LNCaP clone FGC (cell line): ENCODE data around the gene COBLL1.
A peak's percentile ranks its signal among the peaks of the same experiment; 100 is the strongest.

Experiments
- DNase-seq: peaks from one replicate; pipeline ENCODE4 v3.0.0-alpha.2; 2011; ENCODE audit warnings: low read depth
- H3K4me3 ChIP-seq: 2 replicates; pipeline ENCODE4 v1.5.1; 2011; ENCODE audit warnings: mild to moderate bottlenecking, low read depth, low read length, control low read depth
- TF ChIP-seq, protein P1 (sequence below): IDR thresholded peaks from 2 replicates; pipeline ENCODE4 v1.5.1; 2012; ENCODE audit warnings: mild to moderate bottlenecking; ENCODE audit not compliant: control insufficient read depth, insufficient read depth; ENCODE audit errors: extremely low read depth

The COBLL1 gene

DNA sequence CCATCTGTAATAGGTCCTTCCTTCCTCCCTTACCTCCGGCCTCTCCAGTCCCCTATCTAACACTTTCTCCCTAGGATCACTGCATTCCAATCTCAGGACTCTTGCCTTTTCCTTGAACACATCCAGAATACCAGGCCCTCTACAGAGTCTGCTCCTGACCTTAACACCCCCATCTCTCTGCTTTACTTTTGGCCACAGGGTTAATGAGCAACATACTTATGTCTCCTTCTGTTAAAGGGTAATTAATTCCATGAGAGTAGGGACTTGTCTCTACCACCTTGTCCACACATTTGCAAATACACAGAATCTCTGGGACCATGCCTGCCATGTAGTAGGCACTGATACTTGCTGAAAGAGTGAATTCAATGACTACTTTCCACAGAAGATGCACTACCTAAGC lies 94.9 kb downstream of the COBLL1 start:
- TF ChIP-seq, protein P1, sequence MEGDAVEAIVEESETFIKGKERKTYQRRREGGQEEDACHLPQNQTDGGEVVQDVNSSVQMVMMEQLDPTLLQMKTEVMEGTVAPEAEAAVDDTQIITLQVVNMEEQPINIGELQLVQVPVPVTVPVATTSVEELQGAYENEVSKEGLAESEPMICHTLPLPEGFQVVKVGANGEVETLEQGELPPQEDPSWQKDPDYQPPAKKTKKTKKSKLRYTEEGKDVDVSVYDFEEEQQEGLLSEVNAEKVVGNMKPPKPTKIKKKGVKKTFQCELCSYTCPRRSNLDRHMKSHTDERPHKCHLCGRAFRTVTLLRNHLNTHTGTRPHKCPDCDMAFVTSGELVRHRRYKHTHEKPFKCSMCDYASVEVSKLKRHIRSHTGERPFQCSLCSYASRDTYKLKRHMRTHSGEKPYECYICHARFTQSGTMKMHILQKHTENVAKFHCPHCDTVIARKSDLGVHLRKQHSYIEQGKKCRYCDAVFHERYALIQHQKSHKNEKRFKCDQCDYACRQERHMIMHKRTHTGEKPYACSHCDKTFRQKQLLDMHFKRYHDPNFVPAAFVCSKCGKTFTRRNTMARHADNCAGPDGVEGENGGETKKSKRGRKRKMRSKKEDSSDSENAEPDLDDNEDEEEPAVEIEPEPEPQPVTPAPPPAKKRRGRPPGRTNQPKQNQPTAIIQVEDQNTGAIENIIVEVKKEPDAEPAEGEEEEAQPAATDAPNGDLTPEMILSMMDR: no peak
- DNase-seq: no peak
- no peak overlapping the region for H3K4me3 ChIP-seq

DNA sequence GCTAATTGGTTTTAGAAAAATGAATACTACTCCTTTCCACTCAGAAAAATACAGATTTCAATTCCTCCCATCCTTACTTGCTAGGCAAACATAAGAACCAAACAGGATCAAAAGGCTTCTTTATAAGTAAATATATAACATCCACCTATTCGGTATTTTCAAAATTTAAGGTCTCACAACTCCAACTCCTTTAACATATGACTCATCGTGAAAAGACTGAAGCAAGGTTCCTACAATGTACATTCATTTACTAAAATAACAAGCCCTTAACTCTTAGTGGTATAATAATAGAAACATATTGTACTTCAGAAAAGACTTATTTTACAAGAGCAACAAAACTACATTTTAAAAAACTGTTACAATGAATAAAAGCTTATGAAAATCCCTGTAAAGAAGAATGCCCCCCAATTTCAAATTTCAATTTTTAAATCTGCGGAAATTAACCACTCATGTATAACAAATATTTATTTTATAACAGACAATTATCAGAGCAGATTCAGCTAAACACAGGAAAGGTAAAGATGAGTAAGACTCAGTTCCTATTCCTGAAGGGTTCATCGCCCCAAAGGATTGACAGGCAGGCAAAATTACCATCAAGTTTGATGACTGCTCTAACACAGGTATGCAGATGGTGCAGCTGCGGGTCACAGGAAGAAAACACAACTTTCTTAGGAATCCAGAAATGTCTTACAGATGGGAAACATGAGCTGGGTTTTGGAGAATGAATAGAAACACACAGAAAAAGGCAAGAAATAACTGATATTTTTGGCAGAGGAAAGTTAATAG lies 96.4 kb downstream of the COBLL1 start:
- TF ChIP-seq, protein P1: no peak
- H3K4me3 ChIP-seq: no peak overlapping the region
- no peak for DNase-seq

DNA sequence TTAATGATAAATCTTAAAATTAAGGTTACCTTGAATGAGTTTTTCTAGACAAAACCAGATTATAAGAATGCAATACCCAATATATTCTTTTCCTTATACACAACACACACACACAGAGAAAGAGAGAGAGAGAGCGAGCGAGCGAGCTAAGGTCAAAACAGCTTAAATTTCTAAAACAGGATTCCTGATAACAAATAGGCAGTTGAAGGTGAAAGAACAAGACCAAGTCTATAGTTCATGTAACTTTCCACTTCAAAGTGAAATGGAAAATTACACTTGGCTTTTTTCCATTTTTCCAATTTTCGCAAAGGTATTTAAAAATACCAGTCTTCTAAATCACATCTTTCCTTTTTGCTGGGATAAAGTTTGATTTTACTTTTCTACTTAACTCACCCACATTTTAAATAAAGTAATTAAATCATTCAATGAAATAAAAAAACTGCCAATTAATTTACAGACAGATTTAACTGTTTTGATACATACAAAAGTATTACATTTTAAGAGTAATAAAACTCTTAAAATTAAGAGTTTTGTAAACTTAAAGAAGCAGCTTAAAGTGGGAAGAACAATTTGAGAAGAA lies 98.8 kb downstream of the COBLL1 start:
- no peak overlapping the region for H3K4me3 ChIP-seq
- no peak for DNase-seq
- TF ChIP-seq, protein P1: no peak

DNA sequence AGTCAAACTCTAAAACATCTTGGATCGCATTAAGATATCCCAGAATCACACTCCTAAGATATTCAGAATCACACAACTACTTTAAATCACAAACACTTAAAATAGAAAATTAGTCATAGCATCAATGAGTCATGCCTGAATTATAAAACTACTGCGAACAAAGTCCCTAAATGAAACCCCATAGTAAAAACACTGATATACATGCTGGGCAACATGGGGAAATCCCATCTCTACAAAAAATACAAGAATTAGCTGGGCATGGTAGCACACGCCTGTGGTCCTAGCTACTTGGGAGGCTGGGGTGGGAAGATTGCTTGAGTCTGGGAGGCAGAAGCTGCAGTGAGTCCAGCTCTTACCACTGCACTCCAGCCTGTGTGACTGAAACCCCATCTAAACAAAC lies 101.7 kb downstream of the COBLL1 start:
- TF ChIP-seq, protein P1: no peak
- no peak overlapping the region for H3K4me3 ChIP-seq
- no peak for DNase-seq

DNA sequence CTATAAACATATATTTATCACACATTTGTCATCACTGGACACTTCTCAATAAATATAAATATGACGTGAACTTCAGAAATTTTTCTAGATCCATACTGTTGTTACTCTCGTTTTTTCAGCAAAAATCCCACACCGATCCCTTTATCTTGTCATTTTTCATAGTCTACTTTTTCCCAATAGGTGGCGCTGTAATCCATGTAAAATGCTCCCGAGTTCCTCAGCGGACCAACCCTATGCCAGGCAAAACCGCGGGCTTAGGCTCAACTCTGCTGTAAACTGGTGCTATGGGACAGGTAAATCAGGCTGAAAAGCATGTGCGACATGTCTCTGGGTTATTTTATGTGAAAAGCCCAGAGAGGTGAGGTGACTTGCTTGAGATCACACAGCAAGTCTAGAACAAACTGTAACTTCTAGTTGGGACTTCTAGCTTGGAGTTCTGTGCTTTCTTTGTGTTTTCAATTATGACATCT lies 104.0 kb downstream of the COBLL1 start:
- TF ChIP-seq, protein P1: peak; percentile 55
- H3K4me3 ChIP-seq: no peak overlapping the region
- peak; percentile 63 for DNase-seq

DNA sequence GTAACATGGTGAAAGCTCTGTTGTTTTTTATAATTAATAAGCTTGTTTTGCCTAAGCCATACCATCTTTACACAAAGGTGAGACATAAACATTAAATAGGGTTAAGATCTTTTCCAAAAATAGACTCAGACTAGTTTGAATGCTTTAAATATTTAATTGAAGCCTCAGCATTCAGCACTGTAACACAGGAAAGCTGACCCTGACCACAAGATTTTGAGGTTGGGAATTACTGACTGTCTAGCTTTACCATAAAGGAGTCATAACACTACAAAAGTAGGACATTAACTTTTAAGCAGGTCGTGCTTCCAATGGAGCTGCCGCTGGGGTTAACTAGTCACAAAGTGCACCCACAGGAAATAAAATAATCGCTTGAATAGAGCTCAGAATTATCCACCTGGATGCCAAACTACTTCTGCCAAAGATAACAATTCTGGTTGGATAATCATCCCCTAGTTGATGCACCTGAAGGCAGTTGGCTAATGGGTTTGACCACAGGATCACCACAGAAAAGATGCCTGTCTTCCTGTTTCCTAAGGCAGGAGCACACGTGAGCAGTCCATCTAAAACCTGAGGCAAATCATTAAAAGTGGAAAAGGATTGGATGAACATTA lies 106.2 kb downstream of the COBLL1 start:
- H3K4me3 ChIP-seq: no peak overlapping the region
- DNase-seq: no peak
- TF ChIP-seq, protein P1: no peak
